ENCODE results near the gene DCC. TPM values are rescaled to one million over a fixed set of nuclear protein-coding genes. Genes with fewer than 3 reads are reported as not detected.
"Not testable (repeated sequence)": the region's sequence is repeated elsewhere in the genome, so short reads cannot be mapped to it uniquely, and the experiment has no call there.

DCC gene
- total and polyA plus RNA-seq, 2 experiments from 2014 or later = 0.53 to 0.73 TPM

GRCh38 chr18:53467756-53468155 lies 1127.8 kb downstream of the DCC start (continued):
- TF ChIP-seq REST (IDR thresholded peaks at IDR 0.05; ENCODE audit: unreplicated experiment) (no peak), ZNF462 (CRISPR knock-in tag; IDR thresholded peaks at IDR 0.05) (no peak), EZH2phosphoT487 (IDR thresholded peaks at IDR 0.05; ENCODE audit: unreplicated experiment) (no peak), POLR2AphosphoS5 (IDR thresholded peaks at IDR 0.05; ENCODE audit: low read depth) (no peak), CREB1 (CRISPR knock-in tag; IDR thresholded peaks at IDR 0.05; ENCODE audit: low read depth) (no peak), NANOG (IDR thresholded peaks at IDR 0.05; ENCODE audit: borderline replicate concordance) (no peak), ZNF114 (CRISPR knock-in tag; IDR thresholded peaks at IDR 0.05) (no peak)

GRCh38 chr18:53468173-53468572 lies 1128.2 kb downstream of the DCC start:
- not testable (repeated sequence) for H3K36me3 Mint-ChIP-seq (ENCODE audit: low read depth); H3K27me3 ChIP-seq (ENCODE audit: insufficient read depth); H3K4me1 Mint-ChIP-seq; H4K20me1 ChIP-seq (replicated peaks; ENCODE audit: insufficient read depth); H3K27ac ChIP-seq (ENCODE audit: low read depth); H3F3A ChIP-seq (replicated peaks; ENCODE audit: low read depth); H3K4me1 ChIP-seq (ENCODE audit: insufficient read depth); H3K4me3 ChIP-seq; DNase-seq (ENCODE audit: low spot score); H2AFZ ChIP-seq; H3K9me3 Mint-ChIP-seq; H3K4me2 ChIP-seq; H3K4me3 Mint-ChIP-seq; H3K27me3 Mint-ChIP-seq (ENCODE audit: insufficient read depth, low read depth, poor library complexity); H3K36me3 ChIP-seq (ENCODE audit: insufficient read depth); H3K9me2 ChIP-seq (ENCODE audit: insufficient read depth); ATAC-seq; H3K79me2 ChIP-seq (replicated peaks; ENCODE audit: insufficient read depth); H3K27ac Mint-ChIP-seq

Measured in GM23338 (cell line).